Activated naive CD8-positive, alpha-beta T cell treated with anti-CD3 and anti-CD28 coated beads, Interleukin-2, amount 50 U/mL, for 16 hours (primary cell): Measurements from ENCODE around the gene BOLA2B.
"Not testable (repeated sequence)": the region's sequence is repeated elsewhere in the genome, so short reads cannot be mapped to it uniquely, and the experiment has no call there.

Experiments
- DNase-seq: peaks from one replicate; pipeline ENCODE4 v3.0.0-alpha.2; 2020; ENCODE audit warnings: low read depth, low spot score

Gene BOLA2B

DNA sequence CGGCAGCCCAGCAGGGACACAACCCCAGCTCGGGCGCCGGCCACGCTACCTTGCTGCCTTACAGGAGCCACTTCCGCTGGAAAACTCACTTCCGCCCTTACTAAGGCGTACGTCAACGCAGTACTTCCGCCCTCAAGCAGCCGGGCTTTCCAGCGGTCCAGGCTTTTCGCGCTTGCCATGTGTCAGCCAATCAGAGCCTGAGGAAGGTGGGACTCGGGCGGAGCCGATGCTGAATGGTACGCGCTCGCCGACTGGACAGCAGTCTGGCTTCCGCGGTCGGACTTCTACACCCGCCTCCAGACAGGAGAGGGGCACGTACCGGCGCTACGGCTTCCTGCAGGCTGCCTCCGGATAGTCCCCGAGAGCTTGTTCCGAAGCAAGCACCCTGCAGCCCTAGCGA, at the start of gene BOLA2B, which contains the start of gene SLX1A:
Gene BOLA2B (minus strand): TSS at position 52 of the 400 bp plus-strand sequence. CDS start 71 bp downstream, outside the sequence.
Gene SLX1A (plus strand): TSS at position 261 of the 400 bp plus-strand sequence. CDS start 210 bp downstream, outside the sequence.
- not testable (repeated sequence) for DNase-seq

GRCh38 chr16:30217082-30217481, 23.6 kb upstream of the BOLA2B start:
- DNase-seq, result not testable (repeated sequence)

DNA sequence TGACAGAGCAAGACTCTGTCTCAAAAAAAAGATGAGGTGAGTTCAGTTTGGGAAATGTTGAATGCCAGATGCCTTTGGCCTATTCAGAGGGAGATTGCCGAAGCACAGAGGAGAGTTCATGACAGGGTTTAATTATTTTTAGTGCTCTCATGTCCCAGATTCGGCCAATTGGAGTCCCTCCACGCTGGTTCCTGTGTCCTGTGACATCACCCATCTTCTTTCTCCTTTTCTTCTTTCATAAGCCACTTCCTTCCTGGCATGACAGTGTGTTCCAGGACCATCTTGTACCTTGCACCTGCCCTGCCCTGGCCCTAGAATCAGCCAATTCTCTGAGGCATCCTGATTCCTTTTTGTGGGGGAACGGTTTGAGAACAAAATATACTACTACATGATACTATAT, 17.9 kb upstream of the BOLA2B start:
- DNase-seq, result not testable (repeated sequence)

GRCh38 chr16:30209032-30209431, 15.6 kb upstream of the BOLA2B start:
- not testable (repeated sequence) for DNase-seq

GRCh38 chr16:30207063-30207704, 13.7 kb upstream of the BOLA2B start:
- DNase-seq, result not testable (repeated sequence)

- DNase-seq, result not testable (repeated sequence)
Observed at GRCh38 chr16:30206252-30206651, 12.8 kb upstream of the BOLA2B start.

DNA sequence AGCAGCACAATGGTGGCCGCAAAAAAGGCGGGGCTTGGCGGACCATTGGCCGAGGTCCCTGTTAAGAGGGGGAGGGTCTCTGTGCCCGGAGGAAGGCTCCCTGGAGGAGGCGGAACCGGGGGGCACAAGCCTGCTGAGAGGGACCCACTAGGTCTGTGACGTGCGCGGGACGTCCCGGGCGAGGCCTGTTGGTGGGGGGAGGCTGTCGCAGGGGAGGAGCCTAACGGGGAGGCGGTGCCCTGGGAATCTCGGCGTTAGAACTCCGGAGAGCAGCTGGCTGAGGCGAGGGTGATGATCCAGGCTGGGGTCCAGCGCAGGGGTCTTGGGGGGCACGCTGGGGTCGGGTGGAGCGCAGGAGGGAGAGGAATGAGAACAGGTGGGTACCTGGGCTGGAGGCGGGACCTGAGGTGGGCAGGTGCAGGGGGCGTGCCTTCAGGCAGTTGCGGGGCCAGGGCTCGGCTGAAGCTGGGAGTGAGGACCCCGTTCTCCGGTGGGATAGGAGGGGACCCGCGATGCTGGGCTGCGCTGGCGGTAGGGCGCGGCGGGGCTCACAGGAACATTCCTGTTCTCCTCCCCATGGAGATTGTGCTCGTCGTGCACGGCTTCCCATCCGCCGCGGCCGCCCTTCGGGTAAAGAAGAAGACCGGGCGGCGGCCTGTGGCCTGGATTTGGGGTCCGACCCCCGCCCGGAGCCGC, 12.2 kb upstream of the BOLA2B start:
- DNase-seq, result not testable (repeated sequence)

GRCh38 chr16:30199608-30200343, 6.3 kb upstream of the BOLA2B start:
- not testable (repeated sequence) for DNase-seq

GRCh38 chr16:30199049-30199448, 5.6 kb upstream of the BOLA2B start, which contains the start of gene SULT1A3:
TSS of gene SULT1A3 (plus strand) at chr16:30199255. CDS start at chr16:30200729, 1,474 bp downstream.
- not testable (repeated sequence) for DNase-seq

- DNase-seq, result not testable (repeated sequence)
Observed at GRCh38 chr16:30197001-30197400, 3.5 kb upstream of the BOLA2B start.

GRCh38 chr16:30194172-30194925, 883 bp upstream of the BOLA2B start:
- DNase-seq, result not testable (repeated sequence)

GRCh38 chr16:30193098-30193497, 368 bp downstream of the BOLA2B start:
- DNase-seq, result not testable (repeated sequence)

DNA sequence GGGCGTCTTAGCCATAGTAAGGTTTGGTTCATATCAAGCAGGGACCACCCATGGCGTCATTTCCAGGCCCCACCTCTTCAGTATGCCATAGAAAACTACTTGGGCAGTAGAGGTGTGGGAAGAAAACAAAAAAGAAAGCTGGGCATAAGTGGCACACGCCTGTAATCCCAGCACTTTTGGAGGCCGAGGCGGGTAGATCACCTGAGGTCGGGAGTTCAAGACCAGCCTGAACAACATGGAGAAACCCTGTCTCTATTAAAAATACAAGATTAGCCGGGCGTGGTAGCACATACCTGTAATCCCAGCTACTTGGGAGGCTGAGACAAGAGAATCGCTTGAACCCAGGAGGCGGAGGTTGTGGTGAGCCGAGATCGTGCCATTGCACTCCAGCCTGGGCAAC, 2.3 kb downstream of the BOLA2B start:
- not testable (repeated sequence) for DNase-seq

DNA sequence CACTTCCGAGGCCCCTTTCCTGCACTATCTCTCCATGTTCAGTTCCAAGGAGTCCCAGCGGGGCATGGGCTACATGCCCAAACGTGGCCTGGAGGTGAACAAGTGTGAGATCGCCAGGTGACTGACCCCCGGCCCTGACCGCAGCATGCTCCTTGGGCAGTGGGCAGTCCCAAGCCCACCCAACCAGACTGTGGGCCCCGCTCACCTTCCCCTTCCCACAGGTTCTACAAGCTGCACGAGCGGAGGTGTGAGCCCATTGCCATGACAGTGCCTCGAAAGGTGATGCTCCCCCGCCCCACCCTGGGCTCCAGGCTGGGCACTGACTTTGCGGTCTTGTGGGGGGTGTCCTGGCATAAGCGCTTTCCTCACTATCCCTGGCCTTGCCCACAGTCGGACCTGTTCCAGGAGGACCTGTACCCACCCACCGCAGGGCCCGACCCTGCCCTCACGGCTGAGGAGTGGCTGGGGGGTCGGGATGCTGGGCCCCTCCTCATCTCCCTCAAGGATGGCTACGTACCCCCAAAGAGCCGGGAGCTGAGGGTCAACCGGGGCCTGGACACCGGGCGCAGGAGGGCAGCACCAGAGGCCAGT, 5.4 kb downstream of the BOLA2B start:
- DNase-seq, result no peak

DNA sequence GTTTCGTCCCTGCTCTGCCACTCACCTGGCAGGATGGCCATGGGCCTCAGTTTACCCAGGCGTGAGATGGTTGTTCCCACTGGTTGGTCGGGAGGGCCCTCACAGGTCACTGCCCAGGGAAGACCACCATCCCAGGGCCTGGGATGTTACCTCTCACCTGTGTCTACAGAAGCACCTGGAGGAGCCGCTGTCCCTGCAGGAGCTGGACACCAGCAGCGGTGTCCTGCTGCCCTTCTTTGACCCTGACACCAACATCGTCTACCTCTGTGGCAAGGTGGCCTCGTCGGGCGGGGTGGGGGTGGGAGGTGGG, 6.0 kb downstream of the BOLA2B start:
- DNase-seq, result no peak

- peak; percentile 67 for DNase-seq
Observed at GRCh38 chr16:30186782-30187555, 6.5 kb downstream of the BOLA2B start.

GRCh38 chr16:30186444-30186781, 7.1 kb downstream of the BOLA2B start:
- DNase-seq, result no peak

DNA sequence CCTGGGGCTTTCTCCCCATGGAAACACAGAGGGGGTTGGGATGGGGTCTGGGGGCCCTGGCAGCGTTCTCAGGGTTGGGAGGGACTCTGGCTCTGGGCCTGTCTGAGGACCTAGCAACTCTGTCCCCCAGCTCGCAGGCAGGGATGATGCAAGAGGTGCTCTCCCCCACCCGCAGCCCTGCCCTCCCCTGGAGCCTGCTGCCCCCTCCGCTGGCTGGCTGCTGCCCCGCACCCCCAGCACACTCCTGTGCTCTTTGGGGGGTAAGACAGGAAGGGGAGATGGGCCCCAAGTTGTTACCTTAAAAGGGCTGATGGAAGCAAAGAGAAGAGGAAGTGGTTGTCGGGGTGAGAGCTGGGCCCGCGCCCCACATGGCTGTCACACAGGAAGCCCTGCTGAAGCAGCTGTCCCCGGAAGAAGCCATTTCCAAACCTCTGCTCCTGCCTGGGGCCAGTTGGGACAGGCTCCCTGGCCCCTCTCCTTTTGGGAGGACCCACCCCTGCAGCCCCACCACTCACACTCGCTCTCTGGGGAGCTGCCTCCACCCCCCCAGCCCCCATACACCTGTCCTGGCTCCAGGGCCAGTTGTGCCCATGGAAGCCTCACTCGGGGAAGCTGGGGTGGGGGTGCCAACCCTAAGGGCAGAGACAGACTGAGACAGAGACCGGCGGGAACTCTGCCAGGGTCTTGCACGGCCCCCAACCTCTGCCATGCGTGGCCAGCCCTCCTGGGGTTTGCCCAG, 7.6 kb downstream of the BOLA2B start:
- DNase-seq, result peak; percentile 43

DNA sequence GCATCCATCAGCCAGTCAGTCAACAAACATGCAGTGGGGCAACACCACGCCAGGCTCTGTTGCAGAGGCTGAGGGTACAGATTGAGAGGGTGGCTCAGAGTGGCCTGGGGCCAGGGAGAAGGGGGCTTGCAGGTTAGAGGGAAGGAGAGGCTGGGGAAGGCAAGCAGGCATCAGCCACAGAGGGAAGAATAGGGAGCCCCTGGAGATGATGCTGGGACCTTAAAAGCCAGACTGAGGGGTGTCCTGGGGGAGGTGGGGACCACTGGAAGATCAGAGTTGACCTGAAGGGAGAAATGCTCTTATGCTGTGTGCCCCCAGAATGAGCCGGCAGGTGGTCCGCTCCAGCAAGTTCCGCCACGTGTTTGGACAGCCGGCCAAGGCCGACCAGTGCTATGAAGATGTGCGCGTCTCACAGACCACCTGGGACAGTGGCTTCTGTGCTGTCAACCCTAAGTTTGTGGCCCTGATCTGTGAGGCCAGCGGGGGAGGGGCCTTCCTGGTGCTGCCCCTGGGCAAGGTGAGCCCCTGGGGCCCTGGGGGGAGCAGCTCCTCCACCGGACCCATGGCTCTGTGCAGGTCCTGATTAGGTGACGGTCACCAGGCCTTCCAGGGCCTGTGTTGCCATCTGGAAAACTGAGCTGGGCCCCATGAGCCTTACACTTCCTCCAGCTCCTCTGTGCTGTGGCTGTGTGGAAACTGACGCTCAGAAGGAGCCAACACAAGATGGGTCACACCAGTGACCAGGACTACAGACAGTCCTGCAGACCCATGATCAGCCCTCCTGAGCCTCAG, 8.4 kb downstream of the BOLA2B start:
- DNase-seq, result no peak
